Loucy (cell line): Measurements from ENCODE around the gene TEX52.

Source experiments
- EZH2phosphoT487 ChIP-seq: fragments of 200-600 bp; IDR thresholded peaks from 2 replicates; pipeline ENCODE4 v1.6.1; 2018; ENCODE audit warnings: antibody characterized with exemption, mild to moderate bottlenecking, moderate library complexity, borderline replicate concordance
- TF ChIP-seq, protein P1 (sequence below): fragments of 200-600 bp; sonication (generic); conservative IDR thresholded peaks from 2 replicates; pipeline ENCODE4 v1.5.1; 2014; ENCODE audit warnings: mild to moderate bottlenecking, antibody characterized with exemption, low read length

DNA sequence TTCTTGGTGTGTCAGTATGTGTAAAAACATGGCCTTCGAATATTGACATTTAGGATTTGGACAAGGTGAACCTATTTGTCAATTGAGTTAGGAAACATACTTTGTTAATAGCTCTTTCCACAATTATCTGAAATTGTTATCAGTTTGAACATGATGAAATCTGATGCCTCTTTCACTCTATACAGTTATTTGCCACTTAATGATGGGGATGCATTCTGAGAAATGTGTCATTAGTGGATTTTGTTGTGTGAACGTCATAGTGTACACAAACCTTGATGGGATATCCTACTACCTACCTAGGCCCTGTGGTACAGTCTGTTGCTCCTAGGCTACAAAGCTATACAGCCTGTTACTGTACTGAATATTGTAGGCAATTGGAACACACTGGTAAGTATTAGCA, 38.7 kb upstream of the TEX52 start:
- TF ChIP-seq, protein P1, sequence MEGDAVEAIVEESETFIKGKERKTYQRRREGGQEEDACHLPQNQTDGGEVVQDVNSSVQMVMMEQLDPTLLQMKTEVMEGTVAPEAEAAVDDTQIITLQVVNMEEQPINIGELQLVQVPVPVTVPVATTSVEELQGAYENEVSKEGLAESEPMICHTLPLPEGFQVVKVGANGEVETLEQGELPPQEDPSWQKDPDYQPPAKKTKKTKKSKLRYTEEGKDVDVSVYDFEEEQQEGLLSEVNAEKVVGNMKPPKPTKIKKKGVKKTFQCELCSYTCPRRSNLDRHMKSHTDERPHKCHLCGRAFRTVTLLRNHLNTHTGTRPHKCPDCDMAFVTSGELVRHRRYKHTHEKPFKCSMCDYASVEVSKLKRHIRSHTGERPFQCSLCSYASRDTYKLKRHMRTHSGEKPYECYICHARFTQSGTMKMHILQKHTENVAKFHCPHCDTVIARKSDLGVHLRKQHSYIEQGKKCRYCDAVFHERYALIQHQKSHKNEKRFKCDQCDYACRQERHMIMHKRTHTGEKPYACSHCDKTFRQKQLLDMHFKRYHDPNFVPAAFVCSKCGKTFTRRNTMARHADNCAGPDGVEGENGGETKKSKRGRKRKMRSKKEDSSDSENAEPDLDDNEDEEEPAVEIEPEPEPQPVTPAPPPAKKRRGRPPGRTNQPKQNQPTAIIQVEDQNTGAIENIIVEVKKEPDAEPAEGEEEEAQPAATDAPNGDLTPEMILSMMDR: no peak
- TF ChIP-seq EZH2phosphoT487: no peak
